Tracheal epithelial cell (primary cell): ENCODE data around the gene TTC9B. TPM values are rescaled to one million over a fixed set of nuclear protein-coding genes. Genes with fewer than 3 reads are reported as not detected.

Experiments
- total RNA-seq: library from RNA; depleted of rRNA; stranded (reverse); fragments of >200 nt; gene quantifications from 2 replicates; pipeline ENCODE4 v1.2.1, GENCODE V29; 2014

The TTC9B gene
- total RNA-seq: not detected in 2 replicates

GRCh38 chr19:40217934-40218890, at the start of gene TTC9B:
Gene TTC9B, minus strand, starts transcription at chr19:40218384. Its CDS starts 3 bp downstream, at chr19:40218381.

GRCh38 chr19:40190891-40191835, 27.0 kb downstream of the TTC9B start, which contains the start of gene MAP3K10:
Gene MAP3K10, plus strand, starts transcription at chr19:40191426. Its CDS starts 606 bp downstream, at chr19:40192032.

Other genes with a start within 250 kb of the TTC9B start
- 98.9 and 146 TPM in 2 replicates for gene PSMC4, start 247.2 kb downstream of the TTC9B start, total RNA-seq
- 0.24 and 1.5 TPM in 2 replicates for gene ZNF546, start 221.3 kb downstream of the TTC9B start, total RNA-seq
- 3.4 and 10.9 TPM in 2 replicates for gene ZNF780B, start 162.2 kb downstream of the TTC9B start, total RNA-seq
- gene ZNF780A, start 127.4 kb downstream of the TTC9B start, total RNA-seq: 7.0 and 8.7 TPM in 2 replicates
- gene MAP3K10, start 27.0 kb downstream of the TTC9B start, total RNA-seq: 6.2 and 8.0 TPM in 2 replicates
- gene CCNP, start 8.3 kb upstream of the TTC9B start, total RNA-seq: 0.21 TPM in 1 of 2 replicates, not detected in the other
- gene AKT2, start 67.0 kb upstream of the TTC9B start, total RNA-seq: 68.2 and 83.1 TPM in 2 replicates
- 5.3 and 7.5 TPM in 2 replicates for gene C19orf47, start 130.0 kb upstream of the TTC9B start, total RNA-seq
- 239 and 300 TPM in 2 replicates for gene PLD3, start 130.3 kb upstream of the TTC9B start, total RNA-seq
- gene HIPK4, start 171.8 kb upstream of the TTC9B start, total RNA-seq: not detected in 2 replicates
- gene PRX, start 195.0 kb upstream of the TTC9B start, total RNA-seq: 1.9 and 4.5 TPM in 2 replicates
- 26.7 and 37.7 TPM in 2 replicates for gene SERTAD1, start 207.6 kb upstream of the TTC9B start, total RNA-seq
- gene SERTAD3, start 226.0 kb upstream of the TTC9B start, total RNA-seq: 16.6 and 28.8 TPM in 2 replicates
- gene BLVRB, start 247.4 kb upstream of the TTC9B start, total RNA-seq: 313 and 530 TPM in 2 replicates
- gene SPTBN4, start 248.6 kb upstream of the TTC9B start, total RNA-seq: 0.24 and 0.43 TPM in 2 replicates